Endodermal cell (in vitro differentiated cells): Measurements from ENCODE around the gene TP53. TPM values are rescaled to one million over a fixed set of nuclear protein-coding genes. Genes with fewer than 3 reads are reported as not detected.

Experiments used
- DNase-seq: peaks from one replicate; pipeline ENCODE4 v3.0.0-alpha.2; 2017
- H3K27ac ChIP-seq: 2 replicates; pipeline ENCODE4 v1.5.1; 2013; ENCODE audit warnings: mild to moderate bottlenecking, low read depth, low read length, moderate library complexity
- H3K27me3 ChIP-seq: 2 replicates; pipeline ENCODE4 v1.6.1; 2013; ENCODE audit warnings: mild to moderate bottlenecking, low read length, moderate library complexity; ENCODE audit not compliant: insufficient read depth, control insufficient read depth, poor library complexity, severe bottlenecking
- H3K36me3 ChIP-seq: 2 replicates; pipeline ENCODE4 v1.7.0; 2013; ENCODE audit warnings: mild to moderate bottlenecking, low read length, moderate library complexity; ENCODE audit not compliant: control insufficient read depth, insufficient read depth
- H3K4me1 ChIP-seq: one replicate; pipeline ENCODE4 v1.7.0; 2013; ENCODE audit warnings: low read length; ENCODE audit not compliant: control insufficient read depth, insufficient read depth
- H3K4me3 ChIP-seq: 2 replicates; pipeline ENCODE4 v1.5.1; 2013; ENCODE audit warnings: mild to moderate bottlenecking, low read length, moderate library complexity
- H3K9ac ChIP-seq: 2 replicates; pipeline ENCODE4 v1.6.1; 2013; ENCODE audit warnings: mild to moderate bottlenecking, low read length, moderate library complexity; ENCODE audit not compliant: poor library complexity, severe bottlenecking; ENCODE audit errors: extremely low read depth
- H3K9me3 ChIP-seq: 2 replicates; pipeline ENCODE4 v1.6.1; 2013; ENCODE audit warnings: mild to moderate bottlenecking, low read length, moderate library complexity; ENCODE audit not compliant: control insufficient read depth
- H3K27ac Mint-ChIP-seq: 2 replicates; pipeline ENCODE4 v1.8.0; 2020; ENCODE audit warnings: mixed read lengths
- H3K27me3 Mint-ChIP-seq: 2 replicates; pipeline ENCODE4 v1.8.0; 2021; ENCODE audit warnings: mild to moderate bottlenecking, mixed read lengths; ENCODE audit not compliant: insufficient read depth
- H3K36me3 Mint-ChIP-seq: 2 replicates; pipeline ENCODE4 v1.8.0; 2020; ENCODE audit warnings: low read depth, mixed read lengths
- H3K4me1 Mint-ChIP-seq: 2 replicates; pipeline ENCODE4 v1.8.0; 2020; ENCODE audit warnings: mixed read lengths
- H3K4me3 Mint-ChIP-seq: 2 replicates; pipeline ENCODE4 v1.8.0; 2020; ENCODE audit warnings: mild to moderate bottlenecking, moderate library complexity, mixed read lengths
- H3K9me3 Mint-ChIP-seq: 2 replicates; pipeline ENCODE4 v1.8.0; 2020; ENCODE audit warnings: mild to moderate bottlenecking, mixed read lengths
- WGBS, 2 experiments: methylation state at CpG; one replicate each; pipeline versions ENCODE4 v1.1.5 to v1.1.7; 2013; ENCODE audit warnings: missing lambda C conversion rate in 2 of 2, mixed read lengths in 1 of 2; ENCODE audit not compliant: insufficient coverage in 1 of 2, insufficient read length in 1 of 2; 5-methylcytosine and 5-hydroxymethylcytosine counted together
- total RNA-seq, 2 donors: library from RNA; stranded (reverse); fragmentation: NEBNext Ultra II Directional in 1 of 2; extraction: Animal tissue kit (Norgen Biotek cat#: 25700) in 1 of 2; gene quantifications; 2 replicates in 1 of 2; 3 replicates in 1 of 2; pipeline ENCODE4 v1.2.1, GENCODE V29; 2021
- TF ChIP-seq, protein P1 (sequence below): fragments of 200-600 bp; sonication (generic); conservative IDR thresholded peaks from 2 replicates; pipeline ENCODE4 v1.5.0; 2021; ENCODE audit warnings: antibody characterized with exemption, mild to moderate bottlenecking

The TP53 gene
- total RNA-seq, 2 donors from 2014 or later: 113 to 130 TPM

DNA sequence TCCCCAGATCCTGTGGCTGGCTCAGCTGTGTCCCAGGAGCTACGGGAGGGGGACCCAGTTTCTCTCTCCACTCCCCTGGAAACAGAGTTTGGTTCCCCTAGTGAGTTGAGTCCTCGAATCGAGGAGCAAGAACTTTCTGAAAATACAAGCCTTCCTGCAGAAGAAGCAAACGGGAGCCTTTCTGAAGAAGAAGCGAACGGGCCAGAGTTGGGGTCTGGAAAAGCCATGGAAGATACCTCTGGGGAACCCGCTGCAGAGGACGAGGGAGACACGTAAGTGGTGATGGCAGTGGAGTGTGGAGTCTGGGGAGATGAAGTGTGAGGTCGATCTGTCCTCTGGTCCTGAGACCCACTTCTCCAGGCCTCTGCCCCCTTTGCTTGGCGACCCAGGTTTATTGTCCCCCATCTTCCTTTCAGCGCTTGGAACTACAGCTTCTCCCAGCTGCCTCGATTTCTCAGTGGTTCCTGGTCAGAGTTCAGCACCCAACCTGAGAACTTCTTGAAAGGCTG is 1.6 kb upstream of the TP53 start:
- WGBS, 2 experiments: 16 to 18% methylated on average over 12 to 13 of the region's 13 CpGs
- Histone ChIP-seq H3K4me1 (no peaks in the 10 kb centered on the region), H3K27ac (peak overlapping the region; percentile 34)

DNA sequence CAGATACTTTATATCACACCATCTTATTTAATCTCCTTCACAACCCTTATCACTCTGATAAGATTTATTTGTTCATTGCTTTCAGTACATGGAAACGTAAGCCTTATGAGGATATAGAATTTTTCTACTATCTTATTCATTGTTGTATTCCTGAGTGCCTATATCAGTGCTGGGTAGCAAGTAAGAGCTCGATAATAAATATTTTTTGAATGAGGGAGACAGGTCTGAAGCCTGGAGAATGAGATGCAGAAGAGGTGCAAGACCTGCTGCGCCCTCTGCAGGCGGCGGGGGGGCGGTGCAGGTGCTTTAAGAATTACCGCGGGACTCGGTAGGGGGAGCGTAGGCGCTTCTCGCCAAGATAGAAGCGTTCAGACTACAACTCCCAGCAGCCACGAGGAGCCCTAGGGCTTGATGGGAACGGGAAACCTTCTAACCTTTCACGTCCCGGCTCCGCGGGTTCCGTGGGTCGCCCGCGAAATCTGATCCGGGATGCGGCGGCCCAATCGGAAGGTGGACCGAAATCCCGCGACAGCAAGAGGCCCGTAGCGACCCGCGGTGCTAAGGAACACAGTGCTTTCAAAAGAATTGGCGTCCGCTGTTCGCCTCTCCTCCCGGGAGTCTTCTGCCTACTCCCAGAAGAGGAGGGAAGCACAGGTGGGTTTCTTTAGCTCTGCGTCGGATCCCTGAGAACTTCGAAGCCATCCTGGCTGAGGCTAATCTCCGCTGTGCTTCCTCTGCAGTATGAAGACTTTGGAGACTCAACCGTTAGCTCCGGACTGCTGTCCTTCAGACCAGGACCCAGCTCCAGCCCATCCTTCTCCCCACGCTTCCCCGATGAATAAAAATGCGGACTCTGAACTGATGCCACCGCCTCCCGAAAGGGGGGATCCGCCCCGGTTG is 868 bp upstream of the TP53 start, which contains the start of gene WRAP53:
TSS of gene WRAP53 (plus strand) at position 570 of the 900 bp plus-strand sequence. CDS start at position 742, 172 bp downstream.
- H3K4me1 Mint-ChIP-seq: peaks cover 19% of the 10 kb centered on the region
- peak within 1 kb of the TSS; percentile 100 for H3K27ac Mint-ChIP-seq
- no peaks in the 10 kb centered on the region for H3K27me3 ChIP-seq
- peak within 1 kb of the TSS; percentile 85 for H3K4me3 Mint-ChIP-seq
- 0% methylated on average over 34 to 50 of the region's 51 CpGs for WGBS, 2 experiments
- H3K4me3 ChIP-seq: peak within 1 kb of the TSS; percentile 98
- H3K36me3 ChIP-seq: peaks cover 10% of the 10 kb centered on the region
- DNase-seq: peak; percentile 100
- H3K9me3 Mint-ChIP-seq: no peaks in the 10 kb centered on the region
- H3K4me1 ChIP-seq: no peaks in the 10 kb centered on the region
- H3K27me3 Mint-ChIP-seq: no peaks in the 10 kb centered on the region
- TF ChIP-seq, protein P1, sequence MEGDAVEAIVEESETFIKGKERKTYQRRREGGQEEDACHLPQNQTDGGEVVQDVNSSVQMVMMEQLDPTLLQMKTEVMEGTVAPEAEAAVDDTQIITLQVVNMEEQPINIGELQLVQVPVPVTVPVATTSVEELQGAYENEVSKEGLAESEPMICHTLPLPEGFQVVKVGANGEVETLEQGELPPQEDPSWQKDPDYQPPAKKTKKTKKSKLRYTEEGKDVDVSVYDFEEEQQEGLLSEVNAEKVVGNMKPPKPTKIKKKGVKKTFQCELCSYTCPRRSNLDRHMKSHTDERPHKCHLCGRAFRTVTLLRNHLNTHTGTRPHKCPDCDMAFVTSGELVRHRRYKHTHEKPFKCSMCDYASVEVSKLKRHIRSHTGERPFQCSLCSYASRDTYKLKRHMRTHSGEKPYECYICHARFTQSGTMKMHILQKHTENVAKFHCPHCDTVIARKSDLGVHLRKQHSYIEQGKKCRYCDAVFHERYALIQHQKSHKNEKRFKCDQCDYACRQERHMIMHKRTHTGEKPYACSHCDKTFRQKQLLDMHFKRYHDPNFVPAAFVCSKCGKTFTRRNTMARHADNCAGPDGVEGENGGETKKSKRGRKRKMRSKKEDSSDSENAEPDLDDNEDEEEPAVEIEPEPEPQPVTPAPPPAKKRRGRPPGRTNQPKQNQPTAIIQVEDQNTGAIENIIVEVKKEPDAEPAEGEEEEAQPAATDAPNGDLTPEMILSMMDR: peak; percentile 99
- peak within 1 kb of the TSS; percentile 97 for H3K9ac ChIP-seq
- peak within 1 kb of the TSS; percentile 100 for H3K27ac ChIP-seq
- no peaks in the 10 kb centered on the region for H3K9me3 ChIP-seq
- peaks cover 25% of the 10 kb centered on the region for H3K36me3 Mint-ChIP-seq

More for the DNA sequence above, 1.6 kb upstream of the TP53 start:
- Mint-ChIP-seq H3K27ac (peak overlapping the region; percentile 83), H3K9me3 (no peaks in the 10 kb centered on the region), H3K27me3 (no peaks in the 10 kb centered on the region), H3K4me3 (peak overlapping the region; percentile 85), H3K4me1 (peaks cover 19% of the 10 kb centered on the region), H3K36me3 (peaks cover 26% of the 10 kb centered on the region)
- H3K9ac ChIP-seq: peak overlapping the region; percentile 74
- TF ChIP-seq, protein P1: no peak
- no peaks in the 10 kb centered on the region for H3K27me3 ChIP-seq
- no peaks in the 10 kb centered on the region for H3K9me3 ChIP-seq
- peak overlapping the region; percentile 96 for H3K4me3 ChIP-seq
- H3K36me3 ChIP-seq: peaks cover 9% of the 10 kb centered on the region
- DNase-seq: no peak

DNA sequence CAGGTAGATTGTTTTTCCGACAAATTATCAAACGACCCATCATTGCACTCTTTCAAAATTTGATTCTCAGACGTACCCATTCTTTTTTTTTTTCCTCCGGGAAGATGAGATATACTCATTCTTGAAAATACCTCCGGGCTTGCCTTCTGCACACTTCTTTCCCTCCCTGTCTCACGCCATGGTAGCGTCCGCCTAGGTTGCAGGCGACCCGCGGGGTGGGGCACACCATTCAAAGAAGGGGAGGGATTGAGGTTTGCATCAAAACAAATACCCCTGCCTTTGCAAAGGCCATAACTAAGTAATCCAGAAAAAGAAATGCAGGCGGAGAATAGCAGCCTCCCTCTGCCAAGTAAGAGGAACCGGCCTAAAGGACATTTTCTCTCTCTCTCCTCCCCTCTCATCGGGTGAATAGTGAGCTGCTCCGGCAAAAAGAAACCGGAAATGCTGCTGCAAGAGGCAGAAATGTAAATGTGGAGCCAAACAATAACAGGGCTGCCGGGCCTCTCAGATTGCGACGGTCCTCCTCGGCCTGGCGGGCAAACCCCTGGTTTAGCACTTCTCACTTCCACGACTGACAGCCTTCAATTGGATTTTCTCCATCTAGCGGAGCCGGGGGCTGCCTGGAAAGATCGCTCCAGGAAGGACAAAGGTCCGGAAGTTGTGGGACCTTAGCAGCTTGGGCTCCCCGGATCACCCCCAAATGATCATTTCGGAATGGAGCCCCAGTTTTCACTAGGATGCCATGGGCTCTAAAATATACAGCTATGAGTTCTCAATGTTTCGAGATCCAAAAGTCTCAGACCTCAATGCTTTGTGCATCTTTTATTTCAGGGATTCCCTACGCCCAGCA is 843 bp downstream of the TP53 start:
- peak; percentile 93 for DNase-seq
- no peaks in the 10 kb centered on the region for H3K27me3 Mint-ChIP-seq
- peak overlapping the region; percentile 85 for H3K4me3 Mint-ChIP-seq
- no peaks in the 10 kb centered on the region for H3K9me3 Mint-ChIP-seq
- peaks cover 23% of the 10 kb centered on the region for H3K36me3 Mint-ChIP-seq
- H3K9me3 ChIP-seq: no peaks in the 10 kb centered on the region
- peak overlapping the region; percentile 98 for H3K4me3 ChIP-seq
- peak overlapping the region; percentile 100 for H3K27ac Mint-ChIP-seq
- TF ChIP-seq, protein P1: no peak
- H3K9ac ChIP-seq: peak overlapping the region; percentile 97
- H3K4me1 Mint-ChIP-seq: peaks cover 19% of the 10 kb centered on the region
- H3K4me1 ChIP-seq: no peaks in the 10 kb centered on the region
- H3K36me3 ChIP-seq: peaks cover 10% of the 10 kb centered on the region
- WGBS, 2 experiments: 0% methylated on average over 12 to 30 of the region's 30 CpGs
- no peaks in the 10 kb centered on the region for H3K27me3 ChIP-seq
- H3K27ac ChIP-seq: peak overlapping the region; percentile 100
